Measurements from ENCODE around the gene PHACTR3.

Gene PHACTR3

DNA sequence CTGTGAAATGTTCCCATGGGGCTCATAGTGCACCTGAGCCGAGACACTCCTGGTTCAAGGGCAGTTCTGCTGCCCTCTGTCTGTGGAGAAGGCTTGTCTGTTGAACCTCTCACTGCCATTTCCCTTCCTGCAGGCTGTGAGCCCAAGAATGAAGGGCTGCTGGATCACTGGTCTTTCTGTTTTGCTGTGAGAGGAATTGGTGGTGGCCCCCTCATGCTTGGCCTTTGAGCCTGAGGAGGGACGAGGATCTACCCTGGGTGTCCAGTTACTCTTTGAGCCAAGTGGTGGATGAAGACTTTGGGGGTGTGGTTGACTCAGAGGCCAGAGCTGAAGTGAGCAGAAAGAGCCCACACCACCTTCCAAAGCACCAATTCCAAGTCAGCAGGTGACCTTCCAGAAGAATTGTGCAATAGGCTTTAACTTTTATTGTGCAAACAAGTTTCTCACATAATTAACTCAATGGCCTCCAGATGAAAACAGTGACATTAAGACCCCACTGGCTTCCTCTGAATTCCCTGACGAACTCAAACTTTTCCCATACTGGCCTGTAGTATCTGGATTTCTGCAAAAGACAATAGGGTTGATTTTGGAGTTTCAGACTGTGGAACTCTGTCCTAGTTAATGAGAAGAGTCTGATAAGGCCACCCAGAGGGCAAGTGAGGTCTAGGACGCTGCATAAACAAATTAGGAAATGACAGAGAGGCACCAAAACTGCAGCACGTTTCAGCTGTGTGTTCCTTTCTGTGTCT, 101.5 kb downstream of the PHACTR3 start:
- DNase-seq, result no peak

- DNase-seq, result no peak
Observed at GRCh38 chr20:59706400-59706693, 102.0 kb downstream of the PHACTR3 start.

- DNase-seq, result no peak
Observed at GRCh38 chr20:59708326-59708725, 104.0 kb downstream of the PHACTR3 start.

GRCh38 chr20:59709636-59710035, 105.3 kb downstream of the PHACTR3 start:
- DNase-seq, result no peak

GRCh38 chr20:59718071-59718470, 113.7 kb downstream of the PHACTR3 start:
- DNase-seq, result no peak

DNA sequence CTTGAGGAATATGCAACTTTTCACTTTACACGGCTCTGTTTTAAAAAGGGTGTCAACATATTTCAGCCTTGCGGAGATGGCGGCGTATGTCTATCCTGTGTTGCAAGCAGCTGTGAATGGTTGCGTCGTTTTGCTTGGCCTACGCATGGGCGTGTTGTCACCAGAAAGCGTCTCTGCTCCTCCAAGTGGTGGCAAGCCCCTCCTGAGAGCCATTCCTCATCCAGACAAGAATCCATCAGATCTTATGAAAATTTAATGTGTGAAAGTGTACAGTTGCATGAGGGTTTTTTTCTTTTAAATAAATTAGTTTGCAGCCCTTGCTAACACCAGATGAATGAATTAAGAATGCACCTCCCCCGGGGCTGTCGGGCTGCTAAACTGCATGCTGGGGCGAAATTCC, 114.4 kb downstream of the PHACTR3 start:
- DNase-seq, result no peak

DNA sequence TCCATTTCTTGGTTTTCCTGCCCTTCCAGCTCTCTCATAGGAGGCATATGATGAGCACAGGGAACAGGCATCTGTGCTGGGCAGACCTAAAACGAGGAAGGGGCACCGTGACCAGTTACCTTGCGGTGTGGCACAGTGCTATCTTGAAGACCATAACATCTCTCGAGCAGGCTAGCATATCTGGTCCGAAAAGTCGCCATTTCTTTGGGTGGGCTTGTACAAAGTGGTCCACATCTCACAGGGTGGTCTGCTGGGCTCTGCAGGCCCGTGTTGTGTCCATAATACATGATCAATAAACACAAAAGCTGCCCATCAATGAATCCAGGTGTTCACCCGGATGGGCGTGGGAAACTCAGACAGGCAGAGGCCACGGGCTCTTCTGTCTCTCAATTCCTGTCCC, 115.7 kb downstream of the PHACTR3 start:
- DNase-seq, result no peak

GRCh38 chr20:59721386-59721785, 117.0 kb downstream of the PHACTR3 start:
- DNase-seq, result no peak

DNA sequence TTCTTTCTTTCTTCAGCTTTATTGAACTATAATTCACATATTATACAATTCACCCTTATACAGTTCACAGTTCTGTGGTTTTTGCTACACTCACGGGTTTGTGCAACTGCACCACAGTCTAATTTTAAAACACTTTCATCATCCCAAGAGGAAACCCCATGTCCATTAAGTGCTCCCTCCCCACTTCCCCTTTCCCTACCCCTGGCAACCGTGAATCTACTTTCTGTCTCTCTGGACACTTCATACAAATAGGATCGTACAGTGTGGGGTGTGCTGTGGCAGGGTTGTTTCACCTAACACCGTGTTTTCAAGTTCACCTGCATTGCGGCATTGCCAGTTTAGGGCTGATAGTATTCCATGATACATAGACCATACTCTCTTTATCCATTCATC, 118.8 kb downstream of the PHACTR3 start:
- DNase-seq, result peak; percentile 56

- no peak for DNase-seq
Observed at GRCh38 chr20:59723607-59724456, 119.5 kb downstream of the PHACTR3 start.

DNA sequence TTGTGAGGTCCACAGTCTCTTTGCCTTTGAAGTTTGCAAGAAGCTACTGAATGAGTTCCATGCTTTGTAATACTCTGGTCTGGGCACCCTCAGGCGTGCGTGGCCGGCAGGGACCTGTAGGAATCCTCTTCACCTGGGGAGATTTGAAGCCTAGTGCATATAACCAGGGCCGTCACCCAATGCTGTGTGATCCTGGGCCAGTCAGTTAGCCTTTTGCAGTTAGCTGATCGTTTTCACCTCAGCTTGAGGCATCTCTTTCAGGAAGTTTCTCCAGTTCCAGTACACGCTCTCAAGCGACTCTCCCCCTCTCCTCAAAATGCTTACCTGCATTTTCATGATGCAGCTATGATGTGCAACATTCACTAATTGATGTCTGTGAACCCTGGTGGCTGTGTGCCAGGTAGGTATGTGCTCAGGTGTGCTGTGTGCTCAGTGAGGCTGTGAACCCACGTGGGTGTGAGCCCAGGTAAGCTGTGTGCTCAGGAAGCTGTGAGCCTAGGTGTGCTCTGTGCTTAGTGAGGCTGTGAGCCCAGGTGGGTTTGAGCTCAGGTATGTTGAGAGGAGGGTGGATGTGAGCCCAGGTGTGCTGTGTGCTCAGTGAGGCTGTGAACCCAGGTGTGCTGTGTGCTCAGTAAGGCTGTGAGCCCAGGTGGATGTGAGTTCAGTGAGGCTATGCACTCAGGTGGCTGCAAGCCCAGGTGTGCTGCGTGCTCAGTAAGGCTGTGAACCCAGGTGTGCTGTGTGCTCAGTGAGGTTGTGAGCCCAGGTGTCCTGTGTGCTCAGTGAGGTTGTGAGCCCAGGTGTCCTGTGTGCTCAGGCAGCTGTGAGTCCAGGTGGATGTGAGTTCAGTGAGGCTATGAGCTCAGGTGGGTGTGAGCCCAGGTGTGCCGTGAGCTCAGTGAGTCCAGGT, 120.4 kb downstream of the PHACTR3 start:
- no peak for DNase-seq

- DNase-seq, result no peak
Observed at GRCh38 chr20:59725476-59726280, 121.3 kb downstream of the PHACTR3 start.

GRCh38 chr20:59726281-59726595, 121.9 kb downstream of the PHACTR3 start:
- no peak for DNase-seq

GRCh38 chr20:59728722-59729430, 124.5 kb downstream of the PHACTR3 start:
- DNase-seq, result no peak

GRCh38 chr20:59729506-59729905, 125.2 kb downstream of the PHACTR3 start:
- DNase-seq, result no peak

DNA sequence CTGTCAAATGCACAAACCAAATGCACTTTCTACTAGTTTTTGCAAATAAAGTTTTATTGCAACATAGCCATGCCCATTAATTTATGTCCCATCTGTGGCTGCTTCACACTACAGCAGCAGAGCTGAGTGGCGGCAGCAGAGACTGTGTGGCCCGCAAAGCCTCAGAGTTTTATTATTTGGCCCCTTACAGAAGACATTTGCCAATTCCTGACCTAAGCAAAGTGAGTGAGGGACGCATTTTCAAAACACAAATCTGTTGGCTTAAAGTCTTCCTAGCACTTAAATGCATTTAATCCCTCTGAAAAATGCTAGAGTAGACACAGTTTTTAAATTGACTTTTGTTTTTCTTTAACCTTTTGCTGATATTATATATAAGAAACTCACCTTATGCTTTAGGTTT, 126.4 kb downstream of the PHACTR3 start:
- DNase-seq, result no peak

DNA sequence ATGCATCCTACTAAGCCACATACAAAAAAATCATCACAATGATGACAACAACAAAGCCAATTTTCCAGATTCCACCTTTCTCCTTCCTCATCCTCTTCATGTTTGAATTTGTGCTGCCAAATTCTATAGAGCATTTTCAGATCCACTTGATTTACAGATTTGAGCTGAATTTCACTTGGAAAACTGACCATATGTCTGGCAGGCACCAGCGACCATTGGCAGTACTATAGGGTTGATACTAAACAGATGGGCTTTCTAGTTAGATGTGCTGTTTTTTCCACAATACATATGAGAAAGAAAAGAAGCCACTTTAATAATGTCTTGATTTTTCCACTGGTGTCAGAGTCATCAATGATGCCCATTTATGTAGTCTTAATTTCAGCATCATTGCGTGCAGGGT, 127.0 kb downstream of the PHACTR3 start:
- no peak for DNase-seq

DNA sequence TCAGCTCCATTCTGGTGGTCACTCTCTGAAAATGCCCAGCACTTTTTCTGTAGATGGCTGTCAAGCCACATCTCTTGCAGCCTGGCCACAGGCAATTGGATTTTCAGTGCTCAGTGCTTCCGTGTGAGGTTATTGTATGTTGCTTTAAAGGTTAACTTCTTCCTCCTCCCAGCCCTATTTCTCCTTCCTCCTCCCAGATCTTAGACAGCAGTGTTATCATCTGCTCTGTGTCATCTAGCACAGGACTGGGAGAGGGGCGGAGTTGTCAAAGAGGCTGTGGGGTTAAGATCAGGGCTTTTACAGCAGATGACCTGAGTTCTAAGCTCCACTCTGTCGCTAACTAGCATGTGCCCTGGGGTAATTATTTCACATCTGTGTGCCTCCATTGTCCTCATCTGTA, 129.0 kb downstream of the PHACTR3 start:
- DNase-seq, result peak; percentile 7

- DNase-seq, result no peak
Observed at GRCh38 chr20:59735486-59735885, 131.1 kb downstream of the PHACTR3 start.

- no peak for DNase-seq
Observed at GRCh38 chr20:59735917-59736316, 131.6 kb downstream of the PHACTR3 start.

DNA sequence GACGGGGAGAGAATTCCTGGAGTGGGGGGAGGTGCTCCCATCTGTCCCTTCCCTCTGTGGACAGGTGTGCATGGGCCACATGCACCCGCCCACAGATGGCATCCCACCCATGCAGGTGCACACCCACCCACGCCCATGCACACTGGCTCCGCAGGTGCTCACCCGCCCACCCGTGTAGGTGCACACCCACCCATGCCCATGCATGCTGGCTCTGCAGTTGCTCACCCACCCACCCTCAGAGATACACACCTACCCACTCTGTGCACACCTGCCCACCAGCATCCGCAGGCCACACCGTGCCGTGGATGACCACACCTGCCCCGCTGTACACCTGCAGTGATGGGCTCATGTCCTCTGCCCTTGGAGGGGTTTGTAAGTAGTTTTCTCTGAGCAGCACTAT, 132.0 kb downstream of the PHACTR3 start:
- no peak for DNase-seq

DNA sequence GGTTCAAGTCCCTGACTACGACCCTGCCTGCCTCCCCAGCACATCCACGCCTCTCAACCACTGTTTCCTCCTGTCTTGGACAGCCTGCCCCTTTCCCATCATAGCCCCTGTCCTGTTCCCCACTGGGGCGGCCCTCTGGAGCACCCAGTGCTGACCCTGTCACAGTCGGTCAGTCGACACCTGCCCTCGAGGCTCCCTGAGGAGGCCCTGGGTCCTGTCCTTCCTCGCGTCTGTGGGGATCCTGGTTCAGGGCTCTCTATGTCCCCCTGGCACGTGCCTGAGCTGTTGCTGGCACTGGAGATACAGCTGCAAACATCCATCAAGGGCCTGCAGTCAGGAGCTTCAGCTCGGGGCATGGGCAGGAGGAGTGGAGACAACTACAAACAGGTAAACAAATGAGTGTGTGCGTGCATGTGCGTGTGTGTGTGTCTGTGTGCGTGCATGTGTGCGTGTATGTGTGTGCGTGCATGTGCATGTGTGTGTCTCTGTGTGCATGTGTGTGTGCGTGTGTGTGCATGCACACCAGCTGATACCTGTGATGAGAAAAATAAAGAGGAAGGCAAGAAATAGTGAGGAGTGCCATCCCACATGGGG, 132.8 kb downstream of the PHACTR3 start:
- no peak for DNase-seq

All from OCI-M1 (cell line).